HepG2 (cell line): ENCODE results near the gene PGRMC2. TPM values are rescaled to one million over a fixed set of nuclear protein-coding genes. Genes with fewer than 3 reads are reported as not detected.

Source experiments
- CHCHD3 ChIP-seq: sonication (generic); formaldehyde crosslinking; IDR thresholded peaks from 2 replicates; pipeline ENCODE4 v1.8.0; 2022; ENCODE audit warnings: mild to moderate bottlenecking, missing genetic modification reagents, moderate library complexity
- ETV6 ChIP-seq: sonication (generic); formaldehyde crosslinking; conservative IDR thresholded peaks from 2 replicates; pipeline ENCODE4 v1.4.0; 2020; ENCODE audit warnings: missing genetic modification reagents
- GABPA ChIP-seq, 2 experiments: IDR thresholded peaks; 2 replicates each; pipeline ENCODE4 v1.6.1; 2011 to 2016; ENCODE audit warnings: low read depth in 2 of 2, low read length in 1 of 2, missing biosample characterization in 1 of 2, missing genetic modification characterization in 1 of 2
- KAT7 ChIP-seq: IDR thresholded peaks from 2 replicates; pipeline ENCODE4 v1.6.1; 2018; ENCODE audit warnings: borderline replicate concordance, missing compliant biosample characterization
- PRPF4 ChIP-seq: fragments of 200-400 bp; formaldehyde crosslinking; IDR thresholded peaks from 2 replicates; pipeline ENCODE4 v1.6.1; 2016; ENCODE audit warnings: low read length, low read depth; ENCODE audit not compliant: poor library complexity, severe bottlenecking
- RARG ChIP-seq: sonication (generic); formaldehyde crosslinking; IDR thresholded peaks from 2 replicates; pipeline ENCODE4 v1.4.0; 2020; ENCODE audit warnings: low read depth, mild to moderate bottlenecking, missing genetic modification reagents
- SIX4 ChIP-seq: sonication (generic); formaldehyde crosslinking; IDR thresholded peaks from 2 replicates; pipeline ENCODE4 v1.4.0; 2020; ENCODE audit warnings: missing genetic modification reagents
- TBP ChIP-seq: sonication (generic); formaldehyde crosslinking; IDR thresholded peaks from 2 replicates; pipeline ENCODE4 v1.5.0; 2020; ENCODE audit warnings: missing genetic modification reagents
- ZNF207 ChIP-seq: fragments of 450-650 bp; IDR thresholded peaks from 2 replicates; pipeline ENCODE4 v1.6.1; 2016; ENCODE audit warnings: antibody characterized with exemption, borderline replicate concordance
- ZNF333 ChIP-seq: sonication (generic); formaldehyde crosslinking; IDR thresholded peaks from 2 replicates; pipeline ENCODE4 v1.4.0; 2020; ENCODE audit warnings: mild to moderate bottlenecking, missing genetic modification reagents, borderline replicate concordance
- ZNF558 ChIP-seq: sonication (generic); formaldehyde crosslinking; IDR thresholded peaks from 2 replicates; pipeline ENCODE4 v1.9.0; 2022; ENCODE audit warnings: mild to moderate bottlenecking, missing genetic modification reagents, borderline replicate concordance
- ZNF614 ChIP-seq: IDR thresholded peaks from 2 replicates; pipeline ENCODE4 v1.6.1; 2018; ENCODE audit warnings: missing biosample characterization, missing genetic modification reagents, inconsistent platforms, borderline replicate concordance
- polyA plus RNA-seq, 8 experiments: library from polyadenylated mRNA; depleted of rRNA in 3 of 8; stranded (reverse) in 7 of 8; unstranded in 1 of 8; fragments of >200 nt; fragmentation: Illumina TruSeq in 4 of 8; extraction: Trizol in 4 of 8; gene quantifications; 2 replicates each; pipeline versions ENCODE4 v1.2.1 to v1.2.3, GENCODE V29; 2011 to 2016; ENCODE audit warnings: low read depth in 4 of 8, missing spikeins in 1 of 8, mixed read lengths in 1 of 8; ENCODE audit not compliant: insufficient read depth in 1 of 8
- total RNA-seq, 5 experiments: library from RNA; depleted of rRNA; stranded (reverse); fragments of >200 nt; fragmentation: Illumina TruSeq; extraction: Trizol; gene quantifications; 2 replicates each; pipeline ENCODE4 v1.2.3, GENCODE V29; 2016; ENCODE audit warnings: low read depth in 1 of 5
- TF ChIP-seq, protein P1 (sequence below): sonication (generic); formaldehyde crosslinking; IDR thresholded peaks from 2 replicates; pipeline ENCODE4 v1.8.1; 2023; ENCODE audit warnings: mild to moderate bottlenecking, missing genetic modification reagents, borderline replicate concordance
- TF ChIP-seq, protein P2 (sequence below): sonication (generic); formaldehyde crosslinking; IDR thresholded peaks from 2 replicates; pipeline ENCODE4 v1.4.0; 2020; ENCODE audit warnings: missing genetic modification reagents
- TF ChIP-seq, protein P3 (sequence below): sonication (generic); formaldehyde crosslinking; IDR thresholded peaks from 2 replicates; pipeline ENCODE4 v1.9.0; 2021; ENCODE audit warnings: mild to moderate bottlenecking, missing genetic modification reagents
- TF ChIP-seq, protein P4 (sequence below): sonication (generic); formaldehyde crosslinking; IDR thresholded peaks from 2 replicates; pipeline ENCODE4 v1.4.0; 2020; ENCODE audit warnings: missing genetic modification reagents
- TF ChIP-seq, protein P5 (sequence below): IDR thresholded peaks from 2 replicates; pipeline ENCODE4 v1.6.1; 2018; ENCODE audit warnings: missing genetic modification reagents, mild to moderate bottlenecking, missing compliant biosample characterization

Gene PGRMC2
- total and polyA plus RNA-seq, 2 of the 13 experiments (the other 11 are each of a cell fraction or from before 2014, with no cell fraction given), result 16.0 to 19.8 TPM

DNA sequence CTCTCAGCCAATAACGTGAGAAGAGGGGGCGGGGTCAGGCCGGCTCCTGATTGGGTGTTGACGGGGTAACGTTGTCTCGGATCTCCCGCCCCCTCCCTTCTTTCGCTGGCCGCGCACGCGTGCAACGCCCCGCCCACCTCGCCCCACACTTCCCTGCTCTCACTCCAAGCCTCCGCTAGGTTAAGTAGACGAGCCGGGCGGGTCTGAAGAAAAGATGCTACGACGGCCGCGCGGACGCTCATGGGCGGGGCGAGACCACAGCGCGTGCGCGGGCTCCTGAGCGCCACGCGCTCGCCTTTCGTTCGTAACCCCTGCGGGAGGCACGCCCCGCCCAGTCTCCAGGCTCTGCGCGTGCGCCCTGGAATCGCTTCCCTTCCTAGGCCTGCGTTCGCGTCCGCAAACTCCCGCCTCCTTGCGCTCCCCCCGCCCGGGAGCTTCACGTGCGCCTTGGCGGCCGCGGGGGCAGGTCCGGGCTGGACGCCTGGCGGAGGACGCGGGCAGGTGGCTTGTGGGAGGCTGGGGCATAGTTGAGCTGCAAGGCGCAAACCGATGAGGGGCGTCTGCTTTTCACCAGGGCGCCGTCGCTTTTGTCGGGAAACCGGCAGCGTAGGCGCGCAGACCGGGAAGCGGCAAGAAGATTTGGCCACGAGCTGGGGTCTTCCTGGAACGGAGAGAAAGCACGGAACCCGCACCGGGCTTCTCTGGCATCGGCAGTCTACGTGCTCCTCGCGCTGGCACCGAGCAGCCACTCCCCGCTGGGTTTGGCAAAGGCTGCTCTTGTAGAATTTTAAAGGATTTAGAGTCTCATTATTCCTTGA lies 467 bp upstream of the PGRMC2 start (continued):
- peak; percentile 68; the same call in 1 of the 2 replicates for TF ChIP-seq SIX4 (CRISPR knock-in tag)
- TF ChIP-seq ZNF207, result no peak
- peak; percentile 89; the same call in 1 of the 2 replicates for TF ChIP-seq ZNF333 (CRISPR knock-in tag)
- TF ChIP-seq, protein P1, sequence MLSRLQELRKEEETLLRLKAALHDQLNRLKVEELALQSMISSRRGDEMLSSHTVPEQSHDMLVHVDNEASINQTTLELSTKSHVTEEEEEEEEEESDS (CRISPR knock-in tag), result no peak; the same call in 1 of the 2 replicates
- TF ChIP-seq, protein P2, sequence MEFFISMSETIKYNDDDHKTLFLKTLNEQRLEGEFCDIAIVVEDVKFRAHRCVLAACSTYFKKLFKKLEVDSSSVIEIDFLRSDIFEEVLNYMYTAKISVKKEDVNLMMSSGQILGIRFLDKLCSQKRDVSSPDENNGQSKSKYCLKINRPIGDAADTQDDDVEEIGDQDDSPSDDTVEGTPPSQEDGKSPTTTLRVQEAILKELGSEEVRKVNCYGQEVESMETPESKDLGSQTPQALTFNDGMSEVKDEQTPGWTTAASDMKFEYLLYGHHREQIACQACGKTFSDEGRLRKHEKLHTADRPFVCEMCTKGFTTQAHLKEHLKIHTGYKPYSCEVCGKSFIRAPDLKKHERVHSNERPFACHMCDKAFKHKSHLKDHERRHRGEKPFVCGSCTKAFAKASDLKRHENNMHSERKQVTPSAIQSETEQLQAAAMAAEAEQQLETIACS (CRISPR knock-in tag), result peak; percentile 74
- TF ChIP-seq, protein P3, sequence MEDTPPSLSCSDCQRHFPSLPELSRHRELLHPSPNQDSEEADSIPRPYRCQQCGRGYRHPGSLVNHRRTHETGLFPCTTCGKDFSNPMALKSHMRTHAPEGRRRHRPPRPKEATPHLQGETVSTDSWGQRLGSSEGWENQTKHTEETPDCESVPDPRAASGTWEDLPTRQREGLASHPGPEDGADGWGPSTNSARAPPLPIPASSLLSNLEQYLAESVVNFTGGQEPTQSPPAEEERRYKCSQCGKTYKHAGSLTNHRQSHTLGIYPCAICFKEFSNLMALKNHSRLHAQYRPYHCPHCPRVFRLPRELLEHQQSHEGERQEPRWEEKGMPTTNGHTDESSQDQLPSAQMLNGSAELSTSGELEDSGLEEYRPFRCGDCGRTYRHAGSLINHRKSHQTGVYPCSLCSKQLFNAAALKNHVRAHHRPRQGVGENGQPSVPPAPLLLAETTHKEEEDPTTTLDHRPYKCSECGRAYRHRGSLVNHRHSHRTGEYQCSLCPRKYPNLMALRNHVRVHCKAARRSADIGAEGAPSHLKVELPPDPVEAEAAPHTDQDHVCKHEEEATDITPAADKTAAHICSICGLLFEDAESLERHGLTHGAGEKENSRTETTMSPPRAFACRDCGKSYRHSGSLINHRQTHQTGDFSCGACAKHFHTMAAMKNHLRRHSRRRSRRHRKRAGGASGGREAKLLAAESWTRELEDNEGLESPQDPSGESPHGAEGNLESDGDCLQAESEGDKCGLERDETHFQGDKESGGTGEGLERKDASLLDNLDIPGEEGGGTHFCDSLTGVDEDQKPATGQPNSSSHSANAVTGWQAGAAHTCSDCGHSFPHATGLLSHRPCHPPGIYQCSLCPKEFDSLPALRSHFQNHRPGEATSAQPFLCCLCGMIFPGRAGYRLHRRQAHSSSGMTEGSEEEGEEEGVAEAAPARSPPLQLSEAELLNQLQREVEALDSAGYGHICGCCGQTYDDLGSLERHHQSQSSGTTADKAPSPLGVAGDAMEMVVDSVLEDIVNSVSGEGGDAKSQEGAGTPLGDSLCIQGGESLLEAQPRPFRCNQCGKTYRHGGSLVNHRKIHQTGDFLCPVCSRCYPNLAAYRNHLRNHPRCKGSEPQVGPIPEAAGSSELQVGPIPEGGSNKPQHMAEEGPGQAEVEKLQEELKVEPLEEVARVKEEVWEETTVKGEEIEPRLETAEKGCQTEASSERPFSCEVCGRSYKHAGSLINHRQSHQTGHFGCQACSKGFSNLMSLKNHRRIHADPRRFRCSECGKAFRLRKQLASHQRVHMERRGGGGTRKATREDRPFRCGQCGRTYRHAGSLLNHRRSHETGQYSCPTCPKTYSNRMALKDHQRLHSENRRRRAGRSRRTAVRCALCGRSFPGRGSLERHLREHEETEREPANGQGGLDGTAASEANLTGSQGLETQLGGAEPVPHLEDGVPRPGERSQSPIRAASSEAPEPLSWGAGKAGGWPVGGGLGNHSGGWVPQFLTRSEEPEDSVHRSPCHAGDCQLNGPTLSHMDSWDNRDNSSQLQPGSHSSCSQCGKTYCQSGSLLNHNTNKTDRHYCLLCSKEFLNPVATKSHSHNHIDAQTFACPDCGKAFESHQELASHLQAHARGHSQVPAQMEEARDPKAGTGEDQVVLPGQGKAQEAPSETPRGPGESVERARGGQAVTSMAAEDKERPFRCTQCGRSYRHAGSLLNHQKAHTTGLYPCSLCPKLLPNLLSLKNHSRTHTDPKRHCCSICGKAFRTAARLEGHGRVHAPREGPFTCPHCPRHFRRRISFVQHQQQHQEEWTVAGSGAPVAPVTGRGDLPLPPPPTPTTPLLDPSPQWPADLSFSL (CRISPR knock-in tag), result no peak
- TF ChIP-seq CHCHD3 (CRISPR knock-in tag), result peak; percentile 71; the same call in 1 of the 2 replicates
- TF ChIP-seq RARG (CRISPR knock-in tag), result peak; percentile 93; the same call in 1 of the 2 replicates
- TF ChIP-seq, protein P4, sequence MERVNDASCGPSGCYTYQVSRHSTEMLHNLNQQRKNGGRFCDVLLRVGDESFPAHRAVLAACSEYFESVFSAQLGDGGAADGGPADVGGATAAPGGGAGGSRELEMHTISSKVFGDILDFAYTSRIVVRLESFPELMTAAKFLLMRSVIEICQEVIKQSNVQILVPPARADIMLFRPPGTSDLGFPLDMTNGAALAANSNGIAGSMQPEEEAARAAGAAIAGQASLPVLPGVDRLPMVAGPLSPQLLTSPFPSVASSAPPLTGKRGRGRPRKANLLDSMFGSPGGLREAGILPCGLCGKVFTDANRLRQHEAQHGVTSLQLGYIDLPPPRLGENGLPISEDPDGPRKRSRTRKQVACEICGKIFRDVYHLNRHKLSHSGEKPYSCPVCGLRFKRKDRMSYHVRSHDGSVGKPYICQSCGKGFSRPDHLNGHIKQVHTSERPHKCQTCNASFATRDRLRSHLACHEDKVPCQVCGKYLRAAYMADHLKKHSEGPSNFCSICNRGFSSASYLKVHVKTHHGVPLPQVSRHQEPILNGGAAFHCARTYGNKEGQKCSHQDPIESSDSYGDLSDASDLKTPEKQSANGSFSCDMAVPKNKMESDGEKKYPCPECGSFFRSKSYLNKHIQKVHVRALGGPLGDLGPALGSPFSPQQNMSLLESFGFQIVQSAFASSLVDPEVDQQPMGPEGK (CRISPR knock-in tag), result peak; percentile 99
- TF ChIP-seq TBP (CRISPR knock-in tag), result no peak
- TF ChIP-seq ZNF558 (CRISPR knock-in tag), result peak; percentile 99
- no peak for TF ChIP-seq GABPA (IDR thresholded peaks at IDR 0.05; ENCODE audit: low read depth, low read length)
- no peak for TF ChIP-seq GABPA (CRISPR knock-in tag; IDR thresholded peaks at IDR 0.05; ENCODE audit: low read depth)
- TF ChIP-seq KAT7 (CRISPR knock-in tag), result peak; percentile 56; the same call in 1 of the 2 replicates
- TF ChIP-seq, protein P5, sequence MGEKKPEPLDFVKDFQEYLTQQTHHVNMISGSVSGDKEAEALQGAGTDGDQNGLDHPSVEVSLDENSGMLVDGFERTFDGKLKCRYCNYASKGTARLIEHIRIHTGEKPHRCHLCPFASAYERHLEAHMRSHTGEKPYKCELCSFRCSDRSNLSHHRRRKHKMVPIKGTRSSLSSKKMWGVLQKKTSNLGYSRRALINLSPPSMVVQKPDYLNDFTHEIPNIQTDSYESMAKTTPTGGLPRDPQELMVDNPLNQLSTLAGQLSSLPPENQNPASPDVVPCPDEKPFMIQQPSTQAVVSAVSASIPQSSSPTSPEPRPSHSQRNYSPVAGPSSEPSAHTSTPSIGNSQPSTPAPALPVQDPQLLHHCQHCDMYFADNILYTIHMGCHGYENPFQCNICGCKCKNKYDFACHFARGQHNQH, result peak; percentile 94
- peak; percentile 90 for TF ChIP-seq ETV6 (CRISPR knock-in tag)
- TF ChIP-seq PRPF4, result no peak
- TF ChIP-seq ZNF614 (CRISPR knock-in tag), result peak; percentile 91; the same call in 1 of the 2 replicates
